KBM-7 (cell line): ENCODE data around the gene GALNTL6.
A peak's percentile ranks its signal among the peaks of the same experiment; 100 is the strongest.

Experiments used
- DNase-seq: peaks from one replicate; pipeline ENCODE4 v3.0.0-alpha.2; 2015
- in situ Hi-C: fragments of 300-500 bp; cut with MboI; formaldehyde crosslinking; loops from 2 replicates; pipeline ENCODE4 v1.14.3; 2020; ENCODE audit warnings: low sequenced_read_pairs, low pct_unique_long_range_greater_than_20kb, mixed read lengths

GALNTL6 gene

DNA sequence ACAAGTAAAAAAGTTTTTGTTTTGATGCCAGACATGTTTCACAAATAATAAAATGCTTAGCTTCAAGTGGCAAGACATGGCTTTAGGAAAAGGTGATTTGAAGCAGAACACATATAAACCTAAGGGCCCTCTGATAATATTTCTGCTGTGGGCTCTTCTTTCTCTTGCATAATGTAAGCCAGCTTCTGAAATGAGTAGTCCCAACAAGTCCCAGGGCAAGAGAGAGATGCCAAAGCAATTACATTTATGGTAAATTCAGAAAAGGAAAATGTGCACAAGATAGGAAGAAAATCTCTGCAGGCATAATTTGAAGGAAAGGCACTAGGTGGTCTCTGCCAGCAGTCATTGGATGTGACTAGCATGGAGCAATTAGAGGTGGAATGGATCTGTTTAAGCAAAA is 1184.7 kb downstream of the GALNTL6 start:
- no peak for DNase-seq
- in situ Hi-C loops: no loop called here

GRCh38 chr4:172998527-172999469 is 1185.6 kb downstream of the GALNTL6 start:
- in situ Hi-C loops: no loop called here
- DNase-seq: peak; percentile 62

DNA sequence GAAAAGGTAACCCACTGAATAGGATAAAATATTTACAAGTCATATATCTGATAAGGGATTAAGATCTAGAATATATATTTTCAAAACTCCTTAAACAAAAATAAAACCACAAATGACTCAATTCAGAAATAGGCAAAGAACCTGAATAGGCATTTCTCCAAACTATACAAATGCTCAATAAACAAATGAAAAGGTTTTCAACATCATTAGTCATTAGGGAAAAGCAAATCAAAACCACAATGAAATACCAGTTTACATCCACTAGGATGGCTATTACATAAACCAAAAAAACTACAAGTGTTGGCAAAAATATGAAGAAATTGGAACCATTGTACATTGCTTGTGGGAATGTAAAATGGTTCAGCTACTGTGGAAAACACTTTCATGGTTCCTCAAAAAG is 1188.4 kb downstream of the GALNTL6 start:
- in situ Hi-C loops: loop anchor here (25.0 kb wide), 1 partner anchor 411 kb away; no protein-coding TSS in a partner anchor

GRCh38 chr4:173002830-173003561 is 1189.8 kb downstream of the GALNTL6 start:
- in situ Hi-C loops: loop anchor here (25.0 kb wide), 1 partner anchor 409 kb away; no protein-coding TSS in a partner anchor
- no peak for DNase-seq

More for the DNA sequence above, 1188.4 kb downstream of the GALNTL6 start:
- DNase-seq: no peak

DNA sequence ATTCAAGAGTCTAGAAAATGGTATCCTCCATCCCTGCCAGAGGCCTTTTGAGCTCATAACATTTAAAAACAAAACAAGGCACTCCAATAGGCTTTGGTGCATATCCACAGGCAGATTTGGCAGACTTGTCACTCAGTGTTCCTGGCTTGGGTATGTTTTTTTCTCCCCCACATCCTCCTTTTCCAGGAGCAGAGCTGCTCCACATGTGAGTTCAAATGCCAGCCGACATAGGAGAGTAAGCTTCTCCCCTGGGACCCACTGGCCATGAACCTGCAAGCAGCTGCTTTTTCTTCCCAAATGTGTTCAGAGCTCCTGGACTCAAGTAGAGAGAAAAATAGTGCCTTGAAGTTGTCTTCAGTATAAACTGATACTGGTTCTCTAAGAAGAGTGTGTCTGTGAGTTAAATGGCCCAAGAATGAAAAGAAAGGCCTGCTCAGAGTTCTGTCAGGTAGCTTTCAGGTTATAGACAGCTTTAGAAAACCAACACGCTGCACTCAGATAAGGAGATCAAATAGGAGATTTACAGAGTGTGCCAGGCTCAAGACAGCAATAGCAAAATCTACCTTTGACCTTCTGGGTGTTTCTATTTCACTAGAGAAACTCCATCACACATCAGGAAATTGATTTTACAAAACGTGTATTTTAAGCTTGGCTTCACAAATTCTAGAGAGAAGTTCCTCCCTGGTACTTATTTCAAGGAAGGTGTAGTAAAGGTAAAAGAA is 1192.9 kb downstream of the GALNTL6 start:
- in situ Hi-C loops: loop anchor here (25.0 kb wide), 1 partner anchor 406 kb away; no protein-coding TSS in a partner anchor

DNA sequence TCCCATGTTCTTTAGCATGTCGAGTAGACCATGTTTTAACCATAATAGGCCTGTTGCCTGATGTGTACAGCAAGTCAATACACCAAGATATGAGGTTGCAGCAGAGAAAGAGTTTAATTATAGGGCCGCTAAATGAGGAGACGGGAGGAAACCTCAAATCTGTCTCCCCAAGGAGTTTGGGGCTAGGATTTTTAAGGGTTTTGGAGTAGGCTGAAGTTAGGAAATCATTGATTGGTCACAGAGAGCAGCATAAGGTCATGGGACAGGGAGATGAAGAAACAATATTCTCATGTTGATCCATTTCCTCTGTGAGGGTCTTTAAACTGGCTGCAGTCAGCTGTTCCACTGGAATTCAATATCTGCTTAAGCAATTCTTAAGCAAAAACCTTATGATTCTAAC is 1195.2 kb downstream of the GALNTL6 start:
- no peak for DNase-seq
- in situ Hi-C loops: loop anchor here (25.0 kb wide), 1 partner anchor 404 kb away; no protein-coding TSS in a partner anchor

More for the DNA sequence above, 1192.9 kb downstream of the GALNTL6 start:
- DNase-seq: no peak

GRCh38 chr4:173009129-173009823 is 1196.1 kb downstream of the GALNTL6 start:
- DNase-seq: no peak
- in situ Hi-C loops: loop anchor here (25.0 kb wide), 1 partner anchor 403 kb away; no protein-coding TSS in a partner anchor

DNA sequence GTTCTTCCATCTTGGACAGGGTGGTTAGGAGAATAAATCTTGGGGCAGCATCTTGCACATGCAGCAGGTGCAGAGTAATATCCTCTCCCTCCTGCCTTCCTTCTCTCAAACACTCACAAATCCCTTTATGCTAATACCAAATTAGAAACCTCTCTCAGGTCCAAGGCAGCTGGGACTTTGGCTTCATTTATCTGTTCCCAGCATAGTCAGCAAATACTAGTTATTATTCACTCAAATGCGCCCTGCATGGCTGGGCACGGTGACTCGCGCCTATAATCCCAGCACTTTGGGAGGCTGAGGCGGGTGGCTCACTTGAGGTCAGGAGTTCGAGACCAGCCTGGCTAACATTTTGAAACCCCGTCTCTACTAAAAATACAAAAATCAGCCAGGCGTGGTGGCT is 1199.4 kb downstream of the GALNTL6 start:
- in situ Hi-C loops: loop anchor here (25.0 kb wide), 1 partner anchor 400 kb away; no protein-coding TSS in a partner anchor
- DNase-seq: no peak

- peak; percentile 82 for DNase-seq
- in situ Hi-C loops: loop anchor here (25.0 kb wide), 1 partner anchor 399 kb away; no protein-coding TSS in a partner anchor
Measured at GRCh38 chr4:173013232-173013930, 1200.2 kb downstream of the GALNTL6 start.

DNA sequence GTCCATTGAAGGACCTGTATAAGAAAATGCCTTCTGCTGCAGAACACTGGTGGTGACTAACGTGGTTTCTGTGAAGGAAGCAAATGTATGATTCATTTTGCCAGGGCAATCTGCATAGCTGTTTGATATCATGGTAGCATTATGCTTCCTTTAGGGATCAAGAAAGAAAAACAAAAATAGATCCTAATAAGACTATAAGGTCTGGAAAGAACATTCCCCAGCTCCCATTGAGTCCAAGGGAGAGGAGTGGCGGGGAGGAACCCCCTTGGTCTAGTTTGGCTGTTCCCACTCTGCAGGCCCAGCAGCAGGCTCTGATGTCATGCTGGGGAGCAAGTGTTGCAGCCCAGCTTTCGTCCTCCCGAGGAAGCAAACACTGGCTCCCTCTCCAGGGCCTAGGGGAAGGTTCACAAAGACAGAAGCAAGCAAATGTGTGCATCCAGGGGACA is 1200.9 kb downstream of the GALNTL6 start:
- DNase-seq: peak; percentile 39
- in situ Hi-C loops: loop anchor here (25.0 kb wide), 1 partner anchor 398 kb away; no protein-coding TSS in a partner anchor

DNA sequence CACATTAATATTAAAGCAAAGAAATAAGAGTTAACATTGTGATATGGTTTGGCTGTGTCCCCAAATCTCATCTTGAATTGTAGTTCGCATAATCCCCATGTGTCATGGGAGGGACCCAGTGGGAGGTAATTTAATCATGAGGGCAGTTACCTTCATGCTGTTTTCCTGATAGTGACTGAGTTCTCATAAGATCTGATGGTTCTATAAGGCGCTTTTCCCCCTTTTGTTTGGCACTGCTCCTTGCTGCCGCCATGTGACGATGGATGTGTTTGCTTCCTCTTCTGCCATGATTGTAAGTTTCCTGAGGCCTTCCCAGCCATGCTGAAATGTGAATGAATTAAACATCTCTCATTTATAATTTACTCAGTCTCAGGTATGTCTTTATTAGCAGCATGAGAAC is 1201.6 kb downstream of the GALNTL6 start:
- in situ Hi-C loops: loop anchor here (25.0 kb wide), 1 partner anchor 397 kb away; no protein-coding TSS in a partner anchor
- no peak for DNase-seq

DNA sequence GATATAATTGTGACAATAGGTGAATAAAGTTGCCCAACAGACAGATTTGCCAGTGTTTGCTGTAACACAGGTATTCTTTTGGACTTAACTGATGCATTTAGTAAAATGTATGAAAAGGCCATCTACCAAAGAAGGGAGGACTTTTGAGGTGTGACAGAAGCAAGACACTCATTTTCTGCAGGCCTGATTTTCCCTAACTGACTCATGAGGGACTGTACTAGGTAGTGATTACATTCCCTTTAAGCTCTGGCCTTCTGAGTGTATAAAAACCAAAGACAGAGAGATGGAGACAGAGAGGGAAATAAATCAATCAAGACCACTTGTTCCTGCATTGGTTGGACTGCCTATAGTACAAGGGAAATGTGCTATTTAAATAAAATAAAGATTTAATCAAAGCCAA is 1204.6 kb downstream of the GALNTL6 start:
- DNase-seq: no peak
- in situ Hi-C loops: loop anchor here (25.0 kb wide), 1 partner anchor 394 kb away; no protein-coding TSS in a partner anchor

- in situ Hi-C loops: loop anchor here (25.0 kb wide), 1 partner anchor 394 kb away; no protein-coding TSS in a partner anchor
- DNase-seq: no peak
Measured at GRCh38 chr4:173018446-173018845, 1205.2 kb downstream of the GALNTL6 start.

DNA sequence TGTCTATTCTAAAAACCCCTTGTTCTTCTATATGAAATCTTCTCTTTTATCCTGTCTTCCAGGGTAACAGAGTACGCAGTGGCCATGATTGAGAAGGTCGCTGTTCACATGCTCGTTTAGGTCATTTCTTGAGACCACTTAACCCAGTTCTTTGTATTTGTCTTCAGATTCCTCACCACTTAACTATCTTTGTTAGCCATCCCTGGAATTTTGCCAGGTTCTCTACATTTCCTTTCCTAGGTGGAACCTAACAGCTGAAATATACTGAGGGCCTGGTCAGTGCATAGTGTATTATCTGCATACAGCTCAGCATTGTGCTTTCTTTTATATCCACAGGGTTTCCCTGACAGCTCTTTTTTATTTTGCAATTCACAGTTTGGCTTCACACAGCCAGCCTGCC is 1206.5 kb downstream of the GALNTL6 start:
- no peak for DNase-seq
- in situ Hi-C loops: loop anchor here (10.0 to 25.0 kb wide), 2 partner anchors 235 to 393 kb away; no protein-coding TSS in a partner anchor

DNA sequence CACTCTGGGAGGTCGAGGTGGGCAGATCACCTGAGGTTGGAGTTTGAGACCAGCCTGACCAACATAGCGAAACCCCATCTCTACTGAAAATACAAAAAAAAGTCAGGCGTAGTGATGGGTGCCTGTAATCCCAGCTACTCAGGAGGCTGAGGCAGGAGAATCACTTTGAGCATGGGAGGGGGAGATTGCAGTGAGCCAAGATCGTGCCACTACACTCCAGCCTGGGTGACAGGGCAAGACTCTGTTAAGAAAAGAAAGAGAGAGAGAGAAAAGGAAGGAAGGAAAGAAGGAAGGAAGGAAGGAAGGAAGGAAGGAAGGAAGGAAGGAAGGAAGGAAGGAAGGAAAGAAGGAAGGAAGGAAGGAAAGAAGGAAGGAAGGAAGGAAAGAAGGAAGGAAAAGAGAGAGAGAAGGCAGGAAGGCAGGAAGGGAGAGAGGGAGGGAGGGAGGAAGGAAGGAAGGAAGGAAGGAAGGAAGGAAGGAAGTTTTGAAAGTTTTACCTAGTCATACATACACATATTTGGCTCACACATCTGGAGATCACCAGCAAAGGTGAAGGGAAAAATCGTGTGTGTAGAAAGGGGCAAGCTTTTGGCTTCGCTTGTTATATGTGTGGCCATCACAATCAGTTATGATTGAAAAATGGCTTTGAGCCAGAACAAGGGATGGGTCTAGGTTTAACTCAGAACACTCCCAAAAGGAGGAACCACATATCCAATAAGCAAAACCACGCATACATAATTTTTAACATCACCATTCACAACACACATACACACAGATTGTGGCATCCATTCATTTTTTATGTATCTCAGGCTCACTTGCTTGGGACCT is 1208.8 kb downstream of the GALNTL6 start:
- in situ Hi-C loops: loop anchor here (10.0 to 25.0 kb wide), 2 partner anchors 233 to 390 kb away; no protein-coding TSS in a partner anchor
- peak; percentile 37 for DNase-seq

DNA sequence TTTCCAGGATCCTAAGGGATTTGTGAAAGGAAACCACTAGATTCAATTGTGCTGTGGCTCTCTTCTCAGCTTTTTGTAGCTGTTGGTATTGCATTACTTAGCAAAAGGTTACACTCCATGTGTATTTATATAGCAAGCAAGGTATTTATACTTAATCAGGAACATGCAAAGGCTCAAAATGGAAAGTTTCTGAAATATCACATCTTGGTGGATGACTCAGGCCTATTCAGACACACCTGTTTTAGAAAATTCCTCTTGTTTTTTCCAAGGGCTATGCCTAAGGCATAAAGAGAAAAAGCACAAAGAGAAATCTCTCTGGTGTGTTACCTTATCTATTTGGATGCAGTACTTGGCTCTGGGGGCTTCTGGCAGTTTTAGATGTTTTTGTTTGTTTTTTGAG is 1211.0 kb downstream of the GALNTL6 start:
- in situ Hi-C loops: loop anchor here (10.0 to 25.0 kb wide), 2 partner anchors 231 to 388 kb away; no protein-coding TSS in a partner anchor
- no peak for DNase-seq
